Activated naive CD4-positive, alpha-beta T cell treated with anti-CD3 and anti-CD28 coated beads for 36 hours (primary cell): Measurements from ENCODE around the gene HJURP. TPM values are rescaled to one million over a fixed set of nuclear protein-coding genes. Genes with fewer than 3 reads are reported as not detected.

Experiments used
- CTCF ChIA-PET: fragments of 350-600 bp; sonication (Branson Sonifier 250); formaldehyde crosslinking; loops from one replicate; lab custom pipeline; 2021; ENCODE audit warnings: antibody characterized with exemption; lab: Charles Lee
- DNase-seq: peaks from one replicate; pipeline ENCODE4 v3.0.0-alpha.2; 2020
- H3K27ac Mint-ChIP-seq: one replicate; pipeline ENCODE4 v1.8.0; 2021; ENCODE audit warnings: mild to moderate bottlenecking, mixed read lengths
- H3K27me3 Mint-ChIP-seq: one replicate; pipeline ENCODE4 v1.8.0; 2021; ENCODE audit warnings: low read depth, mixed read lengths
- H3K36me3 Mint-ChIP-seq: one replicate; pipeline ENCODE4 v1.8.0; 2021; ENCODE audit warnings: low read depth, mixed read lengths
- H3K4me1 Mint-ChIP-seq: one replicate; pipeline ENCODE4 v1.8.0; 2021; ENCODE audit warnings: low read depth, mixed read lengths
- H3K4me3 Mint-ChIP-seq: one replicate; pipeline ENCODE4 v1.8.0; 2021; ENCODE audit warnings: mild to moderate bottlenecking, moderate library complexity, mixed read lengths
- H3K9me3 Mint-ChIP-seq: one replicate; pipeline ENCODE4 v1.8.0; 2021; ENCODE audit warnings: mixed read lengths
- intact Hi-C: fragments of 100-400 bp; cut with micrococcal nuclease; formaldehyde crosslinking; loops from one replicate; pipeline ENCODE4 v1.15.1; 2023
- total RNA-seq, 2 experiments: library from RNA; stranded (reverse); gene quantifications; one replicate each; pipeline ENCODE4 v1.2.3, GENCODE V29; 2021

HJURP gene
- total RNA-seq, 2 experiments from 2014 or later = 127 to 129 TPM

- intact Hi-C loops = no loop called here
- no peak for DNase-seq
- H3K9me3 Mint-ChIP-seq = no peaks in the 10 kb centered on the region
- no peak overlapping the region for H3K4me3 Mint-ChIP-seq
- H3K4me1 Mint-ChIP-seq = no peaks in the 10 kb centered on the region
- CTCF ChIA-PET = no interaction called here
- H3K27ac Mint-ChIP-seq = no peak overlapping the region
- H3K36me3 Mint-ChIP-seq = no peaks in the 10 kb centered on the region
- peaks cover 3% of the 10 kb centered on the region for H3K27me3 Mint-ChIP-seq
Measured at GRCh38 chr2:233802132-233802815, 52.1 kb downstream of the HJURP start.

GRCh38 chr2:233801357-233802131 is 52.8 kb downstream of the HJURP start:
- no peaks in the 10 kb centered on the region for H3K4me1 Mint-ChIP-seq
- DNase-seq = peak; percentile 39
- CTCF ChIA-PET = no interaction called here
- no peaks in the 10 kb centered on the region for H3K9me3 Mint-ChIP-seq
- H3K36me3 Mint-ChIP-seq = no peaks in the 10 kb centered on the region
- intact Hi-C loops = no loop called here
- H3K27ac Mint-ChIP-seq = no peak overlapping the region
- no peak overlapping the region for H3K4me3 Mint-ChIP-seq
- peaks cover 3% of the 10 kb centered on the region for H3K27me3 Mint-ChIP-seq

GRCh38 chr2:233800208-233800607 is 54.1 kb downstream of the HJURP start:
- DNase-seq = no peak
- Mint-ChIP-seq H3K27me3 (peaks cover 3% of the 10 kb centered on the region), H3K4me1 (no peaks in the 10 kb centered on the region), H3K9me3 (no peaks in the 10 kb centered on the region), H3K36me3 (no peaks in the 10 kb centered on the region), H3K4me3 (no peak overlapping the region), H3K27ac (no peak overlapping the region)
- intact Hi-C loops = no loop called here
- CTCF ChIA-PET = no interaction called here

- Mint-ChIP-seq H3K36me3 (no peaks in the 10 kb centered on the region), H3K4me1 (no peaks in the 10 kb centered on the region), H3K9me3 (no peaks in the 10 kb centered on the region), H3K4me3 (no peak overlapping the region), H3K27ac (no peak overlapping the region), H3K27me3 (peaks cover 3% of the 10 kb centered on the region)
- CTCF ChIA-PET = no interaction called here
- intact Hi-C loops = no loop called here
- DNase-seq = no peak
Measured at GRCh38 chr2:233799716-233800115, 54.6 kb downstream of the HJURP start.

GRCh38 chr2:233799087-233799665 is 55.2 kb downstream of the HJURP start:
- Mint-ChIP-seq H3K4me3 (no peak overlapping the region), H3K27ac (no peak overlapping the region), H3K27me3 (peaks cover 3% of the 10 kb centered on the region), H3K4me1 (no peaks in the 10 kb centered on the region), H3K9me3 (no peaks in the 10 kb centered on the region), H3K36me3 (no peaks in the 10 kb centered on the region)
- CTCF ChIA-PET = no interaction called here
- intact Hi-C loops = no loop called here
- no peak for DNase-seq

GRCh38 chr2:233798335-233799086 is 55.8 kb downstream of the HJURP start:
- intact Hi-C loops = no loop called here
- DNase-seq = no peak
- H3K36me3 Mint-ChIP-seq = no peaks in the 10 kb centered on the region
- CTCF ChIA-PET = no interaction called here
- no peaks in the 10 kb centered on the region for H3K9me3 Mint-ChIP-seq
- no peaks in the 10 kb centered on the region for H3K4me1 Mint-ChIP-seq
- no peak overlapping the region for H3K4me3 Mint-ChIP-seq
- H3K27ac Mint-ChIP-seq = no peak overlapping the region
- H3K27me3 Mint-ChIP-seq = peaks cover 3% of the 10 kb centered on the region

GRCh38 chr2:233796254-233796653 is 58.1 kb downstream of the HJURP start:
- no peaks in the 10 kb centered on the region for H3K9me3 Mint-ChIP-seq
- CTCF ChIA-PET = no interaction called here
- H3K36me3 Mint-ChIP-seq = no peaks in the 10 kb centered on the region
- no peak for DNase-seq
- intact Hi-C loops = no loop called here
- H3K27ac Mint-ChIP-seq = no peak overlapping the region
- no peaks in the 10 kb centered on the region for H3K27me3 Mint-ChIP-seq
- no peak overlapping the region for H3K4me3 Mint-ChIP-seq
- no peaks in the 10 kb centered on the region for H3K4me1 Mint-ChIP-seq

- Mint-ChIP-seq H3K9me3 (no peaks in the 10 kb centered on the region), H3K27me3 (no peaks in the 10 kb centered on the region), H3K4me1 (no peaks in the 10 kb centered on the region), H3K4me3 (no peak overlapping the region), H3K36me3 (no peaks in the 10 kb centered on the region), H3K27ac (no peak overlapping the region)
- DNase-seq = no peak
- intact Hi-C loops = no loop called here
- CTCF ChIA-PET = no interaction called here
Measured at GRCh38 chr2:233795735-233796171, 58.6 kb downstream of the HJURP start.

GRCh38 chr2:233794128-233794658 is 60.1 kb downstream of the HJURP start:
- intact Hi-C loops = no loop called here
- CTCF ChIA-PET = no interaction called here

GRCh38 chr2:233793465-233794127 is 60.7 kb downstream of the HJURP start:
- H3K36me3 Mint-ChIP-seq = no peaks in the 10 kb centered on the region
- H3K4me1 Mint-ChIP-seq = no peaks in the 10 kb centered on the region
- no peaks in the 10 kb centered on the region for H3K9me3 Mint-ChIP-seq
- H3K27ac Mint-ChIP-seq = no peak overlapping the region
- CTCF ChIA-PET = no interaction called here
- no peaks in the 10 kb centered on the region for H3K27me3 Mint-ChIP-seq
- H3K4me3 Mint-ChIP-seq = no peak overlapping the region
- DNase-seq = no peak
- intact Hi-C loops = no loop called here

More at GRCh38 chr2:233794128-233794658, 60.1 kb downstream of the HJURP start:
- no peaks in the 10 kb centered on the region for H3K27me3 Mint-ChIP-seq
- H3K9me3 Mint-ChIP-seq = no peaks in the 10 kb centered on the region
- no peak overlapping the region for H3K4me3 Mint-ChIP-seq
- DNase-seq = no peak
- no peak overlapping the region for H3K27ac Mint-ChIP-seq
- H3K4me1 Mint-ChIP-seq = no peaks in the 10 kb centered on the region
- H3K36me3 Mint-ChIP-seq = no peaks in the 10 kb centered on the region

- Mint-ChIP-seq H3K27me3 (no peaks in the 10 kb centered on the region), H3K4me1 (no peaks in the 10 kb centered on the region)
- CTCF ChIA-PET = no interaction called here
Measured at GRCh38 chr2:233792720-233793119, 61.6 kb downstream of the HJURP start.

GRCh38 chr2:233791883-233792329 is 62.4 kb downstream of the HJURP start:
- Mint-ChIP-seq H3K36me3 (no peaks in the 10 kb centered on the region), H3K9me3 (no peaks in the 10 kb centered on the region), H3K4me1 (no peaks in the 10 kb centered on the region), H3K27ac (no peak overlapping the region), H3K27me3 (no peaks in the 10 kb centered on the region), H3K4me3 (no peak overlapping the region)
- CTCF ChIA-PET = no interaction called here
- DNase-seq = no peak
- intact Hi-C loops = no loop called here

More at GRCh38 chr2:233792720-233793119, 61.6 kb downstream of the HJURP start:
- no peak for DNase-seq
- intact Hi-C loops = no loop called here
- no peaks in the 10 kb centered on the region for H3K9me3 Mint-ChIP-seq
- H3K36me3 Mint-ChIP-seq = no peaks in the 10 kb centered on the region
- H3K27ac Mint-ChIP-seq = no peak overlapping the region
- no peak overlapping the region for H3K4me3 Mint-ChIP-seq
